NOMO-1 treated with DMSO at 0.1 percent for 48 hours (cell line): ENCODE data around the gene VAV2.
"Not testable (repeated sequence)": the region's sequence is repeated elsewhere in the genome, so short reads cannot be mapped to it uniquely, and the experiment has no call there.

Experiments
- DNase-seq: peaks from one replicate; lab custom pipeline; 2025; ENCODE audit not compliant: unreplicated experiment; lab: John Stamatoyannopoulos, UW

The VAV2 gene

GRCh38 chr9:133775951-133776905 lies 215.9 kb downstream of the VAV2 start:
- no peak for DNase-seq

GRCh38 chr9:133775291-133775690 lies 216.8 kb downstream of the VAV2 start:
- no peak for DNase-seq

- DNase-seq: no peak
These were observed 217.3 kb downstream of the VAV2 start for GRCh38 chr9:133774799-133775198.

- no peak for DNase-seq
These were observed 218.1 kb downstream of the VAV2 start for GRCh38 chr9:133773889-133774655.

GRCh38 chr9:133772581-133772980 lies 219.5 kb downstream of the VAV2 start:
- no peak for DNase-seq

GRCh38 chr9:133771486-133772482 lies 220.3 kb downstream of the VAV2 start:
- no peak for DNase-seq

GRCh38 chr9:133770076-133770777 lies 221.9 kb downstream of the VAV2 start:
- DNase-seq: no peak

GRCh38 chr9:133769511-133770075 lies 222.5 kb downstream of the VAV2 start:
- DNase-seq: no peak

- no peak for DNase-seq
These were observed 223.1 kb downstream of the VAV2 start for GRCh38 chr9:133768859-133769510.

GRCh38 chr9:133768371-133768858 lies 223.7 kb downstream of the VAV2 start:
- no peak for DNase-seq

GRCh38 chr9:133767625-133768024 lies 224.5 kb downstream of the VAV2 start:
- no peak for DNase-seq

GRCh38 chr9:133767008-133767407 lies 225.1 kb downstream of the VAV2 start:
- no peak for DNase-seq

GRCh38 chr9:133766234-133766633 lies 225.9 kb downstream of the VAV2 start:
- DNase-seq: not testable (repeated sequence)

- DNase-seq: no peak
These were observed 228.6 kb downstream of the VAV2 start for GRCh38 chr9:133763272-133764183.

- DNase-seq: no peak
These were observed 229.4 kb downstream of the VAV2 start for GRCh38 chr9:133762488-133763271.

- no peak for DNase-seq
These were observed 230.4 kb downstream of the VAV2 start for GRCh38 chr9:133761641-133762248.
